Endothelial cell of hepatic sinusoid (primary cell): ENCODE results near the gene SHTN1.

Experiments
- in situ Hi-C: cut with HindIII; loops from 2 replicates; pipeline ENCODE4 v1.10.0; 2017; ENCODE audit warnings: low sequenced_read_pairs

SHTN1 gene

GRCh38 chr10:116838143-116838725 lies 166.8 kb downstream of the SHTN1 start:
- in situ Hi-C loops, result no loop called here

GRCh38 chr10:116836902-116837523 lies 168.0 kb downstream of the SHTN1 start:
- in situ Hi-C loops, result no loop called here

GRCh38 chr10:116836083-116836482 lies 168.9 kb downstream of the SHTN1 start:
- in situ Hi-C loops, result no loop called here

GRCh38 chr10:116835658-116836057 lies 169.3 kb downstream of the SHTN1 start:
- in situ Hi-C loops, result no loop called here

- in situ Hi-C loops, result no loop called here
Measured at GRCh38 chr10:116833986-116834985, 170.7 kb downstream of the SHTN1 start.

- in situ Hi-C loops, result no loop called here
Measured at GRCh38 chr10:116831790-116832189, 173.2 kb downstream of the SHTN1 start.
